NCI-H2107 treated with DMSO at 0.1 percent for 48 hours (cell line): ENCODE measurements around the gene SGMS2.

Experiments used
- DNase-seq: peaks from one replicate; lab custom pipeline; 2025; ENCODE audit not compliant: unreplicated experiment; lab: John Stamatoyannopoulos, UW

SGMS2 gene

DNA sequence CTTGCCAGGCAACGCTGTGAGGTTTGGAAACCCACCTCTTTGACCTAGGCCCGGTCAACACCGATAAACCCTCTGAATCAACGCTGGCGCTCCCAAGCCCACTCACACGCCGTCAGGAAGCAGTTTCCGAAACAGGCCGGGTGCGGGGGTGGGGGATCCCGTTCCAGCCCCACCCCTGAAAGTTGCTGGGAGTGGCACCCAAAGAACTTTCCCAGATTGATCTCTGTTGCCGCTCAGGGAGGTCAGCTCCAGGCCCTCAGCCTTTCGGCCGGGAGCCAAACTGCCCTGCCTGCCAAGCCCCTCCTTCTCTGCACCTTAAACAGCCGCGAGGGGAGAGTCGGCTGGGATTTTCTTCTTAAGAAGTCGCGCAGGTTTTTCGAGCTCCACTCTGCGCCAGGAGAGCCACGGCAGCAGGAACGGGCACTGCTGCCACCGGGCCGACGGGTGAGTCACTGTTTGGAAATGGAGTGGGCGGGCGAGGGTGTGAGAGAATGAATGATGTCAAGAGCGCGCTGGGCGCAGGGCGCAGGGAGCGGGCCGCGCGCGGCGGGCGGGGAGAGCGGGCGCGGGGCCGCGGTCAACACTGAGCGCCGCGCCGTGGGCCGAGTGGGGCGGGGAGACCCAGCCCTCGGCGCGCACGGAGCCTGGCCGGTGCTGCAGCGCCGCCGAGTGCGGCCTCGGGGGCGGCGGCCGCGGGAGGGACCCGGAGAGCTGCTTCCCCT lies at the start of gene SGMS2:
TSS of gene SGMS2 (plus strand) at position 583 of the 722 bp plus-strand sequence. CDS start 70,622 bp downstream, outside the sequence.
- DNase-seq: no peak

- DNase-seq: no peak
Measured at GRCh38 chr4:107777890-107778289, 46.8 kb upstream of the SGMS2 start.

DNA sequence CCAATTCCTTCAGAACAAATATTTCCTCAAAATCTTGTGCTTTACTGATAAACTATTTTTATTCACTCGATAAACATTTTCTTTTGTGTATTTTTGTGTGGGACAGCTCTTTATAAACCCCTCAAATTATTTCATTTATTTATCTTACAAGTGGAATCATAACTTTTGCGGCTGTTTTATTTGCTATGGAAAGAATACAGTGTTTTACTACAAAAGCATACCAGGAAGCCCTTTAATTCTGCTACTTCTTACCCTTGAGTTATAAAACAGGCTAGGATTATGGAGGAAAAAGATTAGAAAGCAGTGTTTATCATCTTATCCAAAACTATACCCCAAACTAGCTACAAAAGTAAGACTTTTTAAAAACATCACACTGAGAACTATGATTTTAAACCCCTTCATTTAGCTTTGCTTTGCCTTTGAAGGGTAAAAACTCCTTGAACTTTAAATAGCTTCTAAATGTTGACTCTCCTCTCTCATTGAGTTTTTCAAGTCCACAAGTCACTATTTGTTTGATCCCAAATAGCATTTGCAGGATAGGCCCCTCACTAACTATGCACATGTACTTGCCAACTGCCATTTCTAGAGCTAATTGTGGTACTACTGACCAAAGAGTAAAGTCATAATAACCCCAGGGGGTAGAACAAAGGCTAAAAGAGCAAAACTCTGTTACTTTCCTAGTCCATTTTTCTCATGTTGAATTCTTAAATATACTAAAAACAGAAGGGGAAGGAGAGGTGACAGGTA lies 45.8 kb upstream of the SGMS2 start:
- DNase-seq: no peak

- DNase-seq: no peak
Measured at GRCh38 chr4:107780665-107781064, 44.1 kb upstream of the SGMS2 start.

DNA sequence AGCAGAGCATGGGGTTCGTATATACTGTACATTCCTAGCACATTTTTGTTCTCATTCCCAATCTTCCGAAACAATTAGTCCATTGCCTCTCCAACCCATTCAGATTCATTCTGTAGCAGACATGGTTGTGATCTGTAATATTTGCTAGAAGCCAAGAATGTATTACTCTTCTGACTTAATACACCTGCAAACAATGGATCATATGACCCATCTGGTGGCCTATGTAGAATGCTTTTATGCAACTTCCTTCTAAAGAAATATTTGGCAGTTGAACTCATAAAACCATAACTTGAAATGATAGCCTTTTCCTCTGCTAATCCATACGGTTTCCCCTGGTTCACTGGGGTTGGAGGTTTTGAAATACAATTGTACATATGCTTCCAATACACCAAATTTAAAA lies 32.8 kb upstream of the SGMS2 start:
- DNase-seq: no peak

DNA sequence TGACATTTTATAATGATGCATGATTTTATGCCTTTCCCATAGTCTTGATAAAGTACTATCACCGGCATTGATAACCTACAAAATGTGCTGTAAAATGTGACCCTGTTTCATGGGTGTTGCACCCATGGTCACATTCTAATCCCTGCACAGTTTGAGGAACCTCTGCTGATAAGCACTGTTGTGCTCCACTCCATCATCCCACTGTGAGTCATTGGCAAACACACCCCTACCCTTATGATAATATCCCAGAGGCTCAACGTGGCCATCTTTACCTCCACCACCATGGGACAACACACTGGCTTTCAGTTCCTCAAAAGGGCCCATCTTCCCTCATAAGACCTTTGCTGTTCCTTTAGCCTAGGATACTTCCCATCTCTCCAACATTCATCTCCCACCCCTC lies 32.0 kb upstream of the SGMS2 start:
- no peak for DNase-seq

GRCh38 chr4:107793996-107794395 lies 30.7 kb upstream of the SGMS2 start:
- DNase-seq: no peak

DNA sequence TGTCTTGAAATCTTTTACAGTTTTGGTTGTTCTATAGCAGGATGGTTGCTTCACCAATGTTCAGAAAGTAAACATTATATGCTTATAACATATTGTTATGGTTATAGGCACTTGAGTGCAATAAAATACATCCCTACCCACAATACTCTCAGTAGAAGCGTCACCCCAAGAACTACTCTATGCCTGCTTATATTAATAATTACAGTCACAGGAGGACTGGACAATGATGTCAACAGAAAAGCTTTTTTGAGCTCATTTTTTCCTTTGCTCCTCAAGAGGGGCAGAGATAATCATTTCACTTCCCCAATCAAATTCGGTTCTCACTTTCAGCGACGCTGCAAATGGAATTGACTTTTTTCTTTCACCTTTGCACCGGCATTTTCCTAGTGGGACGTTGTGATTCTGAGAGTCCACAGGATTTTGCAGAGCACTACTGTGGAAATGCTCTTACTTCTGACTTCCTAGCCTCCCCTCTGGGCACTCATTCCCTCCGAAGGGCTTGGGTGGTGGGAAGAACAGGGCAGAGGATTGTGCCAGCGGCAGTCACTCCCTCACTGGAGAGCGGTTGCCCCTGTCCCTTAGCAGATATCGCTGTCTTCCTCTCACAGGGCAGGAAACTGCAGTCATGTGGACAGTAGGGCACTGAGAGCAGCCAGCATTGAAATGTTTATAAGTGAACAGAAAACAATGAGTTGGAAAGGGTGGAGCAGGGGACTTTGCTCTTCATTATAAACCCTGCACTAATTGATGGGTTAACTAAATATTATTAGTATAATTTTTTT lies 24.9 kb upstream of the SGMS2 start:
- DNase-seq: no peak

- no peak for DNase-seq
Measured at GRCh38 chr4:107800706-107801105, 24.0 kb upstream of the SGMS2 start.

- no peak for DNase-seq
Measured at GRCh38 chr4:107801766-107802211, 22.9 kb upstream of the SGMS2 start.

- no peak for DNase-seq
Measured at GRCh38 chr4:107804956-107805355, 19.8 kb upstream of the SGMS2 start.

DNA sequence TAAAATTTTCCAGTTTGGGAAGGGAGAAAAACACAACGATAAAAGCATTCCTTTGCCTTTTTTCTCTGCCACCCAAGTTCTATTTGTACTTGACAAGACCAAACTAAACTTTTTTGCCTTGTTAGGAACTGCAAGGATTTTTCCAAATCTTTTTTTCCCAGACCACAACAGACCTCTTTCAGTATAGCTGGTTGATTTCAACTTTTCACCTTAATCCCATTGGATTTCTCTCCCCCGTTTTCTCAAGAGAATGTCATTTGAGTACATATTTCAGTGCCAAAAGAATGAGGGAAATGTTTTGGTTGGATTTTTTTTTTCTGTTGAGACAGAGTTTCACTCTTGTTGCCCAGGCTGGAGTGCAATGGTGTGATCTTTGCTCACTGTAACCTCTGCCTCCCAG lies 18.5 kb upstream of the SGMS2 start:
- no peak for DNase-seq

DNA sequence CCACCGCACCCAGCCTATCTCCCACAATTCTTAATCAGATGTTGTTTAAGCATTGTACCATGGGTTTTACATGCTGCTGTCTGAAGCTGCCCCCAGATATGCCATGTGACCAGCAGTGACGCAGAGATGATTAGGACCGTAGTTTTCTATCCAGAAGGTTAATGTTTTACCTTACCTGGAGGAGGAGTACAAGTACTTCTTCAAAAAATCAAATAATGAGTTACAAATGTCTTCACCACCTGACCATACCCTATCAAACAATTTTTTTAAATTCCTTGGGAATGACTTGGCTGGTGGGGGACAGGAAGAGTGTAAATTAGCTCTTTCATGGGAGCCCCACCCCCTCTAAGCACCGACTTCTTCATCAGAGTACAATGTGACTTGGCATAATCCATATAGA lies 16.2 kb upstream of the SGMS2 start:
- DNase-seq: no peak

DNA sequence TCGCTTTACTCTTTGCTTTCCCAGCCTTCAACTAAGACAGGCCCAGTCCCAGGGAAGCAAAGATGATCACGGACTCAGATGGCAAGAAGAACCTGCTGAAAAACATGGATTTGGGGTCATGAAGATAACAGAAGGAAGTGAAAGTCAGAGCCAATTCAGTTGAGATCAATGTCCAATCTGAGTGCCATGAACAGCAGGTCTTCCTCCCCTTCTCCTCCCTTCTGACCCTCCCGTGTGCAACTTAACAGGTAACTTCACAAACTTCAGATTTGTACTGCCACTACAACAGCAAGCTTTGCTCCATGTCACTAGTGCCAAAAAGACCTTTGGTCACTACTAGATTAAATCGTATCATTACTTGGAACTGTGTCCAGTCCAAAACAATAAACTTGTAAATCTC lies 15.5 kb upstream of the SGMS2 start:
- DNase-seq: no peak

- no peak for DNase-seq
Measured at GRCh38 chr4:107814758-107815157, 10.0 kb upstream of the SGMS2 start.

DNA sequence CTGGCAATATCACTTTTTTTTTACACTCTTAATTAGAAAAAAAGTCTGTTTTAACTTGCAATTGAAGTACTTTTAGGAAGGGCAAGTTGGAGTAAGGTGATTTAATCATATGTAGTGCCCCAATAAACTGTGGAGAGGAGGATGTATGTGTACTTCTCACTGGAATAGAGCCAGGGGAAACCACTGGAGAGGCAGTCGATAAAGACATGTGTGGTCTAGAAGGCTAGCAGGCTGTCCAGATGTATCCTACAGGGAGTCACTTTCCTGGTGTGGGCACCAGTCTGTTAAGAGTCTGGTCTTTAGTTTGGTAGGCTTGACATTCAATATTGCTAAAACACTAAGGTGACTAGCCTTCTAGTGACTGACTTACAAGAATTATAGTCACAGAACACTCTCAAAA lies 9.6 kb upstream of the SGMS2 start:
- no peak for DNase-seq

- no peak for DNase-seq
Measured at GRCh38 chr4:107818301-107818910, 6.3 kb upstream of the SGMS2 start.

- no peak for DNase-seq
Measured at GRCh38 chr4:107823870-107824349, 822 bp upstream of the SGMS2 start.

DNA sequence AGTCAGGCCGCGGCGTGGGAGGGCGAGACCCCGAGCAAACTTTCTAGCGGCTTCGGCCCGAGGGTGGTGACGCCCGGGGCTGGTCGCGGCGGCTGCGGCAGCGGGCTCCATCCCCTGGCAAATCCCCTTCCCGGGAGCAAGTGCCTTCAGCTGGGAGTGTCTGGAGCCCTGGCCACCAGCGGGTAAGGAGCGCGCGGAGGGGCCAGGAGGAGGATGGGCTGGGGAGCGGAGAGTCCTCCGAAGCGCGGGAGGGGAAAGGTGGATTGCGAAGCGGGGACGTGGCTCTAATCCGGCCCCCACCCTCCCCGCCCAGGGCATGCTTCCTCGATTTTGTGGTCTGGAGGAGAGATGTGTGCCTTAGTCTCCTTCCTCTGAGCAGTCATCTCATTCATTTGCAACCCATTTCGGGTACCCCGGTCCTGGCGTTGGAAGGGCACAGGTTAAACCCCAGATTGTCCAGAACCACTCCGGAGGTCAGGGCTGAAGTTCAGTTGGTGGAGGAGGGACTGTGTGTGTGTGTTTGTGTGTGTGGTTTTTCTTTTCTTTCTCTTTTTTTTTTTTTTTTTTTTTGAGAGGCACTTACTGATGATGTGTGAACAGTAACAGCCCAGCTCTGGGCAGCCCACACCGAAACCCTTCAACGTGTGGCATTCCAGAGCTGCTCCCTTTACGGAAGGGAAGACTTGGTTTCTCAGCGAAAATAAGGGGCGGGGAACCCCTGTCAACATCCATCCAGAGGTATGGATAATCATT lies 516 bp downstream of the SGMS2 start:
- DNase-seq: no peak

- no peak for DNase-seq
Measured at GRCh38 chr4:107826421-107826980, 1.8 kb downstream of the SGMS2 start.
